Upper lobe of right lung (tissue), 1 donor: ENCODE data around the gene SCAPER. TPM values are rescaled to one million over a fixed set of nuclear protein-coding genes. Genes with fewer than 3 reads are reported as not detected.

ENCODE experiments used
- ATAC-seq: fragments of 200-7000 bp; cut with Tn5 transposase; one replicate; pipeline ENCODE4 v1.9.1; 2020; ENCODE audit warnings: mild to moderate bottlenecking, moderate library complexity
- DNase-seq: peaks from one replicate; pipeline ENCODE4 v3.0.0-alpha.2; 2020
- H3K27ac ChIP-seq: fragments of 200-600 bp; one replicate; pipeline ENCODE4 v1.8.0; 2022
- H3K27me3 ChIP-seq: fragments of 200-600 bp; one replicate; pipeline ENCODE4 v1.8.0; 2022; ENCODE audit warnings: mild to moderate bottlenecking
- H3K36me3 ChIP-seq: fragments of 200-600 bp; one replicate; pipeline ENCODE4 v1.8.0; 2022
- H3K4me1 ChIP-seq: fragments of 200-600 bp; one replicate; pipeline ENCODE4 v1.8.0; 2022
- H3K4me3 ChIP-seq: fragments of 200-600 bp; one replicate; pipeline ENCODE4 v1.8.0; 2022; ENCODE audit warnings: mild to moderate bottlenecking
- H3K9me3 ChIP-seq: fragments of 200-600 bp; one replicate; pipeline ENCODE4 v1.8.0; 2022
- CTCF ChIP-seq: fragments of 200-600 bp; IDR thresholded peaks from one replicate; pipeline ENCODE4 v1.8.0; 2022; ENCODE audit warnings: antibody characterized with exemption
- intact Hi-C: fragments of 100-400 bp; cut with DNase I; formaldehyde crosslinking; loops from one replicate; pipeline ENCODE4 v1.11.0; 2022
- total RNA-seq: library from RNA; stranded (reverse); fragmentation: NEBNext Ultra II Directional; extraction: Animal tissue kit (Norgen Biotek cat#: 25700); gene quantifications from one replicate; pipeline ENCODE4 v1.2.1, GENCODE V29; 2021
- donor health status: DM: no; HTN: yes; CAD: no; lungs with severe emphysema.

Gene SCAPER
- total RNA-seq, 1 donor from 2014 or later = 44.3 TPM

- TF ChIP-seq CTCF = no peak
- Histone ChIP-seq H3K4me3 (peak within 1 kb of the TSS; percentile 91), H3K27me3 (no peaks in the 10 kb centered on the region), H3K9me3 (no peaks in the 10 kb centered on the region), H3K36me3 (no peaks in the 10 kb centered on the region), H3K27ac (peak within 1 kb of the TSS; percentile 92), H3K4me1 (peaks cover 9% of the 10 kb centered on the region)
- DNase-seq = peak; percentile 99
- peak; percentile 99 for ATAC-seq
- intact Hi-C loops = no loop called here
Observed at GRCh38 chr15:76311100-76311953, 593.8 kb downstream of the SCAPER start, which contains the start of gene ETFA. Gene ETFA, minus strand, starts transcription at chr15:76311469. Its CDS starts 81 bp downstream, at chr15:76311388.

- H3K4me3 ChIP-seq = peak overlapping the region; percentile 91
- TF ChIP-seq CTCF = no peak
- ATAC-seq (peak; percentile 37), DNase-seq (no peak)
- H3K27me3 ChIP-seq = no peaks in the 10 kb centered on the region
- no peaks in the 10 kb centered on the region for H3K36me3 ChIP-seq
- intact Hi-C loops = no loop called here
- peaks cover 9% of the 10 kb centered on the region for H3K4me1 ChIP-seq
- H3K27ac ChIP-seq = peak overlapping the region; percentile 92
- H3K9me3 ChIP-seq = no peaks in the 10 kb centered on the region
Observed at GRCh38 chr15:76310475-76311099, 594.6 kb downstream of the SCAPER start.

GRCh38 chr15:76309601-76310330 lies 595.4 kb downstream of the SCAPER start:
- TF ChIP-seq CTCF = no peak
- Histone ChIP-seq H3K4me3 (peak overlapping the region; percentile 91), H3K4me1 (peaks cover 9% of the 10 kb centered on the region), H3K9me3 (no peaks in the 10 kb centered on the region), H3K27ac (no peak overlapping the region), H3K27me3 (no peaks in the 10 kb centered on the region), H3K36me3 (no peaks in the 10 kb centered on the region)
- ATAC-seq (no peak), DNase-seq (no peak)
- intact Hi-C loops = no loop called here

GRCh38 chr15:76303909-76304308 lies 601.2 kb downstream of the SCAPER start:
- no peak for TF ChIP-seq CTCF
- intact Hi-C loops = no loop called here
- no peak for DNase-seq

GRCh38 chr15:76299786-76300185 lies 605.4 kb downstream of the SCAPER start:
- Histone ChIP-seq H3K9me3 (no peaks in the 10 kb centered on the region), H3K27ac (no peak overlapping the region), H3K4me1 (no peaks in the 10 kb centered on the region), H3K27me3 (no peaks in the 10 kb centered on the region), H3K4me3 (no peak overlapping the region), H3K36me3 (no peaks in the 10 kb centered on the region)
- intact Hi-C loops = no loop called here
- ATAC-seq (peak; percentile 27), DNase-seq (no peak)
- no peak for TF ChIP-seq CTCF

More at GRCh38 chr15:76303909-76304308, 601.2 kb downstream of the SCAPER start:
- Histone ChIP-seq H3K27me3 (no peaks in the 10 kb centered on the region), H3K9me3 (no peaks in the 10 kb centered on the region), H3K27ac (no peak overlapping the region), H3K36me3 (no peaks in the 10 kb centered on the region), H3K4me1 (no peaks in the 10 kb centered on the region), H3K4me3 (no peak overlapping the region)
- ATAC-seq = no peak
